HG03469 (cell line): ENCODE measurements around the gene MPLKIP.
"Not testable (repeated sequence)": the region's sequence is repeated elsewhere in the genome, so short reads cannot be mapped to it uniquely, and the experiment has no call there.

Experiments
- ATAC-seq: cut with Tn5 transposase; IDR thresholded peaks from one replicate; pipeline ENCODE4 v1.9.1; 2021; ENCODE audit warnings: mild to moderate bottlenecking, moderate library complexity, moderate number of reproducible peaks; ENCODE audit not compliant: unreplicated experiment

Gene MPLKIP

GRCh38 chr7:40133561-40134427, 628 bp downstream of the MPLKIP start:
- ATAC-seq = peak; percentile 3

- no peak for ATAC-seq
Observed at GRCh38 chr7:40122940-40123254, 11.5 kb downstream of the MPLKIP start.

GRCh38 chr7:40122100-40122939, 12.1 kb downstream of the MPLKIP start:
- ATAC-seq = not testable (repeated sequence)

- no peak for ATAC-seq
Observed at GRCh38 chr7:40120020-40120419, 14.4 kb downstream of the MPLKIP start.

GRCh38 chr7:40118201-40118600, 16.2 kb downstream of the MPLKIP start:
- ATAC-seq = not testable (repeated sequence)

GRCh38 chr7:40117199-40117598, 17.2 kb downstream of the MPLKIP start:
- ATAC-seq = not testable (repeated sequence)

- no peak for ATAC-seq
Observed at GRCh38 chr7:40115936-40116335, 18.5 kb downstream of the MPLKIP start.

- no peak for ATAC-seq
Observed at GRCh38 chr7:40105879-40106473, 28.4 kb downstream of the MPLKIP start.

- ATAC-seq = no peak
Observed at GRCh38 chr7:40102897-40103296, 31.5 kb downstream of the MPLKIP start.

- no peak for ATAC-seq
Observed at GRCh38 chr7:40101201-40101600, 33.2 kb downstream of the MPLKIP start.

- no peak for ATAC-seq
Observed at GRCh38 chr7:40099837-40100236, 34.6 kb downstream of the MPLKIP start.

- no peak for ATAC-seq
Observed at GRCh38 chr7:40098810-40099209, 35.6 kb downstream of the MPLKIP start.

- no peak for ATAC-seq
Observed at GRCh38 chr7:40097728-40098127, 36.7 kb downstream of the MPLKIP start.

- ATAC-seq = no peak
Observed at GRCh38 chr7:40095695-40096327, 38.6 kb downstream of the MPLKIP start.

GRCh38 chr7:40095230-40095629, 39.2 kb downstream of the MPLKIP start:
- no peak for ATAC-seq

GRCh38 chr7:40093631-40094350, 40.6 kb downstream of the MPLKIP start:
- ATAC-seq = no peak

- ATAC-seq = no peak
Observed at GRCh38 chr7:40092182-40092581, 42.2 kb downstream of the MPLKIP start.

GRCh38 chr7:40077849-40078248, 56.6 kb downstream of the MPLKIP start:
- no peak for ATAC-seq
